Measurements from ENCODE around the gene SMIM35. TPM values are rescaled to one million over a fixed set of nuclear protein-coding genes. Genes with fewer than 3 reads are reported as not detected.

SMIM35 gene
- total RNA-seq (2014; rRNA removed; shearing (Covaris generic)), result not detected in 2 replicates

GRCh38 chr11:118086913-118087768 lies at the start of gene SMIM35:
TSS of gene SMIM35 (minus strand) at chr11:118086963. CDS start at chr11:118086757, 206 bp downstream.
- no peak for DNase-seq (ENCODE audit: low spot score)

GRCh38 chr11:118136341-118136740 lies 49.6 kb upstream of the SMIM35 start:
- no peak for DNase-seq (ENCODE audit: low spot score)

GRCh38 chr11:118135796-118136165 lies 49.0 kb upstream of the SMIM35 start:
- DNase-seq (ENCODE audit: low spot score), result no peak

GRCh38 chr11:118135051-118135795 lies 48.5 kb upstream of the SMIM35 start:
- DNase-seq (ENCODE audit: low spot score), result no peak

- no peak for DNase-seq (ENCODE audit: low spot score)
Measured at GRCh38 chr11:118133816-118134215, 47.1 kb upstream of the SMIM35 start.

GRCh38 chr11:118132385-118133151 lies 45.8 kb upstream of the SMIM35 start:
- no peak for DNase-seq (ENCODE audit: low spot score)

- no peak for DNase-seq (ENCODE audit: low spot score)
Measured at GRCh38 chr11:118129471-118130172, 42.9 kb upstream of the SMIM35 start.

GRCh38 chr11:118128721-118129470 lies 42.1 kb upstream of the SMIM35 start:
- no peak for DNase-seq (ENCODE audit: low spot score)

GRCh38 chr11:118128310-118128709 lies 41.5 kb upstream of the SMIM35 start:
- no peak for DNase-seq (ENCODE audit: low spot score)

- no peak for DNase-seq (ENCODE audit: low spot score)
Measured at GRCh38 chr11:118126082-118126838, 39.5 kb upstream of the SMIM35 start.

- no peak for DNase-seq (ENCODE audit: low spot score)
Measured at GRCh38 chr11:118124929-118125535, 38.3 kb upstream of the SMIM35 start.

GRCh38 chr11:118120793-118121192 lies 34.0 kb upstream of the SMIM35 start:
- no peak for DNase-seq (ENCODE audit: low spot score)

- DNase-seq (ENCODE audit: low spot score), result no peak
Measured at GRCh38 chr11:118117790-118118601, 31.2 kb upstream of the SMIM35 start.

GRCh38 chr11:118115048-118115447 lies 28.3 kb upstream of the SMIM35 start:
- no peak for DNase-seq (ENCODE audit: low spot score)

- no peak for DNase-seq (ENCODE audit: low spot score)
Measured at GRCh38 chr11:118114266-118114665, 27.5 kb upstream of the SMIM35 start.

- no peak for DNase-seq (ENCODE audit: low spot score)
Measured at GRCh38 chr11:118112711-118113430, 26.1 kb upstream of the SMIM35 start.

GRCh38 chr11:118111744-118112035 lies 24.9 kb upstream of the SMIM35 start:
- DNase-seq (ENCODE audit: low spot score), result no peak

GRCh38 chr11:118111019-118111743 lies 24.4 kb upstream of the SMIM35 start:
- no peak for DNase-seq (ENCODE audit: low spot score)

All from H4 (cell line).